ENCODE measurements around the gene MOB3C. TPM values are rescaled to one million over a fixed set of nuclear protein-coding genes. Genes with fewer than 3 reads are reported as not detected.
A peak's percentile ranks its signal among the peaks of the same experiment; 100 is the strongest.

The MOB3C gene
- polyA plus RNA-seq, 3 donors from 2014 or later: 5.5 to 14.6 (median 6.8) TPM

DNA sequence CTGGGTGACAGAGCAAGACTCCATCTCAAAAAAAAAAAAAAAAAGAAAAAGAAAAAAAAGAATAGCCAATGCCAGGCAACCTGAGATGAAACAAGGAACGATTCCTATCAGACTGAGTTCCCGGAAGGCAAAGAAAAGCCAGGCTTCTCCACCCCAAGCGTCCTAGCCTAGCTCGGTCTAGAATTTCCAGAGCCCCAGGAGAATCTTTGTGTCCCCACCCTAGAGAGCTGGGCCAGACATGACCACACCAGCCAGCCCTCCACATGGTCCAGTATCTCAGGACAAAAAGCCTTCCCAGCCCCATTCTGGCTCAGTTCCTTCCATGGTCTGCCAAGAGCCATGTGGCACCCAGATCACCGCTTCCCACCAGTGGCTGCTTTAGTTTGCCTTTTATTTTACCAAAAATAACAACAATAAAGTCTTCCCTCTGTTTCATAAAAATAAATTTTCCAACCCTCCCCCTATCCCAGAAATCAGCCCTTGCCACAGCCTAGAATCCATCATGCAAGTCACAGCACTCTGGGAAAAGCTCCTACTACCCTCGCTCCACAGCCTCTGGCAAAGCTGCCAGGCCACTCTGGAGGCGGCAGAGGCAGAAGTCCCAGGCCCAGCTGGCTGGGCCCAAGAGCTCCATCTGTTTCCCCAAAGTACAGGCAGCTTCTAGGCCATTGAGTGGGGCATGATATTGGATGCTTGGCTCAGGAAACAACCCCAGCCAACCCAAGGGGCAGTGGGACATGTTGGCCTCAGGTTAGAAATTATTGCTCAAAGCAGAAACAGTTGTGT lies 9.1 kb downstream of the MOB3C start:
- Mint-ChIP-seq H3K4me1 (peaks cover 58 to 61% of the 10 kb centered on the region in 2 donors), H3K27me3 (ENCODE audit: low read depth in 3 of 3) (peaks cover 3 to 14% (median 4%) of the 10 kb centered on the region in 3 donors), H3K9me3 (no peaks in the 10 kb centered on the region), H3K36me3 (peaks cover 10 to 36% (median 23%) of the 10 kb centered on the region in 3 donors), H3K4me3 (no peak overlapping the region), H3K27ac (no peak overlapping the region)
- DNase-seq: no peak

- DNase-seq: no peak
- Mint-ChIP-seq H3K9me3 (no peaks in the 10 kb centered on the region), H3K27me3 (ENCODE audit: low read depth in 3 of 3) (peaks cover 3 to 14% (median 4%) of the 10 kb centered on the region in 3 donors), H3K27ac (peak overlapping the region in 5 of 6 donors; percentile 5 to 79 (median 67)), H3K4me1 (peaks cover 58 to 62% of the 10 kb centered on the region in 2 donors), H3K4me3 (peak overlapping the region; percentile 10 to 98 (median 95)), H3K36me3 (peaks cover 10 to 36% (median 27%) of the 10 kb centered on the region in 3 donors)
These were observed 10.2 kb downstream of the MOB3C start for GRCh38 chr1:46606255-46606965.

GRCh38 chr1:46605232-46605631 lies 11.4 kb downstream of the MOB3C start:
- Mint-ChIP-seq H3K27ac (peak overlapping the region; percentile 73 to 92 (median 78)), H3K9me3 (no peaks in the 10 kb centered on the region), H3K36me3 (peaks cover 5 to 28% (median 20%) of the 10 kb centered on the region in 3 donors), H3K4me3 (peak overlapping the region; percentile 95 to 98 (median 96)), H3K27me3 (ENCODE audit: low read depth in 3 of 3) (peaks cover 2 to 14% (median 4%) of the 10 kb centered on the region in 3 donors), H3K4me1 (peaks cover 56 to 60% of the 10 kb centered on the region in 2 donors)
- DNase-seq: peak in 1 of 3 donors; percentile 36

DNA sequence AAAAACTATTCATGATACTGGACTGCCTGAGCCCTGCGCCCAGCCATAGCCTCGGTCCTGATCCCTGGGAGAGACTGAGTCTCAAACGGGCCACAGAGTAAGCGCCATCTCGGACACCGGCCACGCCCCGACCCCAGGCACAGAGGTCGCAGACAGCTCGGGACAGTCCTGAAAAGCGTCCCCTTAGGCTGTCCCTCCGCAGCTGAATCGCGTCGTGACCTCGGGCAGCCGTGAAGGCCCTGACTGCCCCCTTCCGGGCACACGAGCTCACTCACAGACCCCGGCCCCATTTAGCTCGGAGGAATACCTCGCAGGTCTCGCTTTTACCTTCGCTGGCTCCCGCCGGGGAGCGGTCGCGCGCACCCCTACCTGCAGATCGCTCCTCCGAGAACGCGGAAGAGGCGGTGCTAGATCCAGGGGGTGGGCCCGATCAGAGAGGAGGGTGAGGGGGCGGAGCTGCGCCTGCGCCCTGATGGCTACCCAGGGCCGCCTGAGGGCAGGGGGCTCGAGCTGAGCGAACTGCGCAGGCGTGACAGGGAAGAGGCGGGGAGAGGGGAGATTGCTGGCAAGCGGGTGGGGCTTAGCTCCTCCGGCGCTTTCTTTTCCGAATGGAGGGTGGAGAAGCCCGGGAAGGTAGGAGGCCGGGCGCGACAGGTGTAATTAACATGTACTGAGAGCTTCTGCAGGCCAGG lies 12.6 kb downstream of the MOB3C start, which contains the start of gene MKNK1:
Gene MKNK1, minus strand, starts transcription at position 411 of the 692 bp plus-strand sequence. CDS start 20,941 bp downstream, outside the sequence.
- Mint-ChIP-seq H3K27ac (peak within 1 kb of the TSS; percentile 73 to 93 (median 92)), H3K27me3 (ENCODE audit: low read depth in 3 of 3) (peaks cover 2 to 12% (median 4%) of the 10 kb centered on the region in 3 donors), H3K4me3 (peak within 1 kb of the TSS; percentile 95 to 98 (median 96)), H3K4me1 (peaks cover 64 to 72% of the 10 kb centered on the region in 2 donors), H3K9me3 (no peaks in the 10 kb centered on the region), H3K36me3 (peaks cover 4 to 17% (median 7%) of the 10 kb centered on the region in 3 donors)
- DNase-seq: peak; percentile 98 to 99 (median 98)

- peaks cover 65 to 78% of the 10 kb centered on the region in 2 donors for H3K4me1 Mint-ChIP-seq
- no peak for DNase-seq
- peak overlapping the region; percentile 95 to 98 (median 96) for H3K4me3 Mint-ChIP-seq
- peaks cover 2 to 11% (median 4%) of the 10 kb centered on the region in 3 donors for H3K27me3 Mint-ChIP-seq (ENCODE audit: low read depth in 3 of 3)
- no peaks in the 10 kb centered on the region for H3K9me3 Mint-ChIP-seq
- H3K36me3 Mint-ChIP-seq: peaks cover 0 to 13% (median 4%) of the 10 kb centered on the region in 3 donors
- H3K27ac Mint-ChIP-seq: peak overlapping the region; percentile 73 to 93 (median 92)
These were observed 13.1 kb downstream of the MOB3C start for GRCh38 chr1:46603481-46603857.

DNA sequence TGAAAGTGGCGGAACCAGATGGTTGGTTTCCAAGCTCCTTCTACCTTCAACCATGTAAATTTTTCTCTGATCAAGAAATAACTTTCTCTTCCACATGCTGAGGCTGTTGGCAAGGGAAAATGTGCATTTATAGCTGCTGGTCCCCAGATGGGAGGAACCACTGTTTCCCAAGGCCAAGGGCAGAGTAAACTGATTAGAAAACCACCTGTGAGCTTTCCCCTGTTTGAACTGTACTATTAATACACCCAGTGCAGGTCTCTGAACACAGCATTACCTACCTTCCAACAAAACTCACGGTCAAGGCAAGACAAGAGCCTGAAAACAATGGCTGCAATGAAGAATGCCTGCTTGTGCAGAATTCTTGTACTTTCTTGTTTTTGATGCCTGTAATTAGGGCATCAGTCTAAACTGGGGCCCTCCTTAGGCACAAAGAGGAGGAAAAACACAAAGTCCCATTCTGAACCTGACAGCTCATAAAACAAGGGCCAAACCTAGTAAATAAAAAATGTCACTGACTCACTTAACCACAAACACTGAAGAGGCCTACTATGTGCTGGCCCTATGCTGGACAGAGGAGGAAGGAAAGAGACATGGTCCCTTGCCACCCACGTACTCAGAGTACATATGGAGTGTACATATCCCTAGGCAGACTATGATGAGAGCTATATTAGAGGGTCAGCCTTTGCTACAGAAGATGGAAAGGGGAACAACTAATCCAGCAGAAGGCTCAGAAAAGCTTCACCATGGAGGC lies 15.2 kb downstream of the MOB3C start:
- Mint-ChIP-seq H3K27me3 (ENCODE audit: low read depth in 3 of 3) (peaks cover 2 to 10% (median 4%) of the 10 kb centered on the region in 3 donors), H3K4me1 (peaks cover 66 to 96% of the 10 kb centered on the region in 2 donors), H3K9me3 (no peaks in the 10 kb centered on the region), H3K27ac (peak overlapping the region in 3 of 6 donors; percentile 54 to 76 (median 59)), H3K36me3 (peaks cover 6 to 10% (median 7%) of the 10 kb centered on the region in 3 donors), H3K4me3 (peak overlapping the region; percentile 1 to 71 (median 5))
- DNase-seq: no peak

GRCh38 chr1:46599059-46599970 lies 17.3 kb downstream of the MOB3C start:
- Mint-ChIP-seq H3K4me3 (peak overlapping the region in 2 of 5 donors; percentile 19 to 29), H3K36me3 (peaks cover 6 to 10% (median 7%) of the 10 kb centered on the region in 3 donors)

DNA sequence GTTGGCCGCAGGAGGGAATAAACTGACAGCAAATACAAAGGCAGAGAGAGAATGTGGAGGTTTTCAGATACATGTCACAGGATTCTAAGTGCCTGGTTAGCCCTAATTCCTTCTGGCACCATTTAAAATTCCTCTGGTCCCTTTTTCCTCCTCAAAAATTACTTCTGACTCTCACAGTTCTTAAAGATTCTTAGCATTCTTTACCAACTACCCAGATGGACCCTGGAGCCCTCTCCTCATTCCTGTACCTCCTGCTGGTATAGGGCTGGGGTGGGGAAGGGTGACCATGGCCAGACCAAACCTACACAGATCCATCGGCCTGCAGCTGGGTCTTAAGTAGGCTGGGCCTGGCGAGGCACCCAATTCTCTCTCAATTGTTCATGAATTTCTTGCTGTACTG lies 19.8 kb downstream of the MOB3C start:
- Mint-ChIP-seq H3K27me3 (ENCODE audit: low read depth in 3 of 3) (peaks cover 0 to 4% (median 0%) of the 10 kb centered on the region in 3 donors), H3K4me3 (no peak overlapping the region), H3K36me3 (peaks cover 17 to 34% (median 20%) of the 10 kb centered on the region in 3 donors), H3K4me1 (peaks cover 47 to 77% of the 10 kb centered on the region in 2 donors), H3K9me3 (no peaks in the 10 kb centered on the region), H3K27ac (peak overlapping the region in 2 of 6 donors; percentile 9 to 22)
- DNase-seq: no peak

More at GRCh38 chr1:46599059-46599970, 17.3 kb downstream of the MOB3C start:
- Mint-ChIP-seq H3K27me3 (ENCODE audit: low read depth in 3 of 3) (peaks cover 0 to 6% (median 3%) of the 10 kb centered on the region in 3 donors), H3K4me1 (peaks cover 62 to 96% of the 10 kb centered on the region in 2 donors), H3K9me3 (no peaks in the 10 kb centered on the region), H3K27ac (peak overlapping the region in 4 of 6 donors; percentile 13 to 82 (median 60))
- no peak for DNase-seq

DNA sequence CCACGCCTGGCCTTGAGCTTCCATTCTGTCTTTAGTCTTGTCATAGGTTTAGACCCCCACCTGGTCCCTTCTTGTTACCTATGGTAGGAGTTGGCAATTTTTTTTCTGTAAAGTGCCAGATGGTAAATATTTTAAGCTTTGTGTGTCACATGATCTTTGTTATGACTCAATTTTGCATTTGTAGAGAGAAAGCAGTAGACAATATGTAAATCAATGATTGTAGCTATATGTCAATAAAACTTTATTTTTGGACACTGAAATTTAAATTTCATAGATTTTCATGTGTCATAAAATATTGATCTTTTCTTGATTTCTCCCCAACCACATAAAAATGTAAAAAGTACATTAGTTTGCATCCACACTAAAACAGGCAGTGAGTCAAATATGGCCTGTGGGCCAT lies 20.6 kb downstream of the MOB3C start:
- Mint-ChIP-seq H3K4me3 (peak overlapping the region in 1 of 5 donors; percentile 11), H3K4me1 (peaks cover 40 to 70% of the 10 kb centered on the region in 2 donors)

DNA sequence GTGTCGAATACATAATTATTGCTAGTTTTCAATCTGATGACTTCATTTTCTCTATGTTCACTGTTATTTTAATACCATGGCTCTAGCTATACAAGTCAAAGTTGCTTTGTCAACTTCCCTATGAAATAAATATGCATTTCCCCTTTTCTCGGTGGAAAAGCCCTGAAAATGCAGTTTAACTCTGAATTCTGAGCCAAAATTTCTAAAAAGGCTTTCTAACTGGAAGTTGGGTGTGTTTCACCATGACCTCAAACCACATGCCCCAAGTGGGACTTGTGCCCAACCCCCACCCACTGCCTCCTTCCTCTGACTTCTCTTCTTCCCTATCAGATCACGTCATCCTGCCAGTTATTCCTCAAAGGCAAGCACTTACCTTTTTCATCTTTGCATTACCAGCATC lies 21.5 kb downstream of the MOB3C start:
- no peak for DNase-seq
- Mint-ChIP-seq H3K36me3 (peaks cover 19 to 45% (median 28%) of the 10 kb centered on the region in 3 donors), H3K4me1 (peaks cover 35 to 69% of the 10 kb centered on the region in 2 donors), H3K27ac (peak overlapping the region in 4 of 6 donors; percentile 2 to 70 (median 36)), H3K9me3 (no peaks in the 10 kb centered on the region), H3K4me3 (peak overlapping the region in 4 of 5 donors; percentile 25 to 50 (median 44)), H3K27me3 (ENCODE audit: low read depth in 3 of 3) (peaks cover 0 to 4% (median 0%) of the 10 kb centered on the region in 3 donors)

More for the DNA sequence above, 20.6 kb downstream of the MOB3C start:
- H3K9me3 Mint-ChIP-seq: no peaks in the 10 kb centered on the region
- H3K27ac Mint-ChIP-seq: no peak overlapping the region
- H3K27me3 Mint-ChIP-seq (ENCODE audit: low read depth in 3 of 3): peaks cover 0 to 4% (median 0%) of the 10 kb centered on the region in 3 donors
- no peak for DNase-seq
- peaks cover 17 to 42% (median 21%) of the 10 kb centered on the region in 3 donors for H3K36me3 Mint-ChIP-seq

DNA sequence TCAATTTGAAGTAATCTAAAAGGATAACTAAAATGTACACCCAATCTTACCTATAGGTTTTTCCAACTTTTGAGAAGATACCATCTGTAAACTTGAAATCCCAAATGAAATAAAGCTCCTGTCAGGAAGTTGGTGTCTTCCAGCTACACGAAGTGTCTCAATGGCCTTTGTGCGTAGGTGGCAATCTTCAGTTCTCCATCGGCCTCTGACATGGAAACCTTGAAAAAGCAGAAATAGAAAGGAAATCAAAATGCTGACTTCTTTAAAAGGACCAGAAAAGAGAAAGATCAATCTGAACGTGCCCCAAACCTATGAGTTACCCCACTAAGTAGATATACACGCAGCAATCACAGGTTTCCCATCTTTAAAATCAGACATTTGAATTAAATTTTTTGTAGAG lies 22.5 kb downstream of the MOB3C start:
- no peak for DNase-seq
- Mint-ChIP-seq H3K36me3 (peaks cover 23 to 56% (median 36%) of the 10 kb centered on the region in 3 donors), H3K27me3 (ENCODE audit: low read depth in 3 of 3) (peaks cover 0 to 4% (median 0%) of the 10 kb centered on the region in 3 donors), H3K9me3 (no peaks in the 10 kb centered on the region), H3K27ac (peak overlapping the region in 1 of 6 donors; percentile 15), H3K4me3 (no peak overlapping the region), H3K4me1 (peaks cover 24 to 62% of the 10 kb centered on the region in 2 donors)
